ENCODE data around the gene VWA5B2. TPM values are rescaled to one million over a fixed set of nuclear protein-coding genes. Genes with fewer than 3 reads are reported as not detected.

VWA5B2 gene
- total and polyA plus RNA-seq, 11 donors = 0.11 TPM; not detected in 10

GRCh38 chr3:184284696-184285095 is 55.3 kb downstream of the VWA5B2 start:
- no peak overlapping the region for H3K27ac ChIP-seq
- intact Hi-C loops (cut with DNase I) = loop anchor here in 3 of 10 donors (10.0 kb wide), 1 partner anchor 390 kb away; no protein-coding TSS in a partner anchor
- DNase-seq (peak in 2 of 5 donors; percentile 48 to 54), ATAC-seq (peak; percentile 59 to 89 (median 82))
- TF ChIP-seq POLR2A (IDR thresholded peaks at IDR 0.05) = no peak
- TF ChIP-seq, protein P1, sequence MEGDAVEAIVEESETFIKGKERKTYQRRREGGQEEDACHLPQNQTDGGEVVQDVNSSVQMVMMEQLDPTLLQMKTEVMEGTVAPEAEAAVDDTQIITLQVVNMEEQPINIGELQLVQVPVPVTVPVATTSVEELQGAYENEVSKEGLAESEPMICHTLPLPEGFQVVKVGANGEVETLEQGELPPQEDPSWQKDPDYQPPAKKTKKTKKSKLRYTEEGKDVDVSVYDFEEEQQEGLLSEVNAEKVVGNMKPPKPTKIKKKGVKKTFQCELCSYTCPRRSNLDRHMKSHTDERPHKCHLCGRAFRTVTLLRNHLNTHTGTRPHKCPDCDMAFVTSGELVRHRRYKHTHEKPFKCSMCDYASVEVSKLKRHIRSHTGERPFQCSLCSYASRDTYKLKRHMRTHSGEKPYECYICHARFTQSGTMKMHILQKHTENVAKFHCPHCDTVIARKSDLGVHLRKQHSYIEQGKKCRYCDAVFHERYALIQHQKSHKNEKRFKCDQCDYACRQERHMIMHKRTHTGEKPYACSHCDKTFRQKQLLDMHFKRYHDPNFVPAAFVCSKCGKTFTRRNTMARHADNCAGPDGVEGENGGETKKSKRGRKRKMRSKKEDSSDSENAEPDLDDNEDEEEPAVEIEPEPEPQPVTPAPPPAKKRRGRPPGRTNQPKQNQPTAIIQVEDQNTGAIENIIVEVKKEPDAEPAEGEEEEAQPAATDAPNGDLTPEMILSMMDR (IDR thresholded peaks at IDR 0.05) = peak in 8 of 12 donors; percentile 18 to 51 (median 29)
- peaks cover 0 to 8% (median 0%) of the 10 kb centered on the region in 12 donors for H3K4me1 ChIP-seq
- 13 to 46% (median 21%) methylated on average over 3 to 4 of the region's 4 CpGs for WGBS, 4 donors
- no peaks in the 10 kb centered on the region for H3K36me3 ChIP-seq
- H3K4me3 ChIP-seq = no peak overlapping the region
- peaks cover 0 to 10% (median 3%) of the 10 kb centered on the region in 9 donors for H3K27me3 ChIP-seq
- H3K9me3 ChIP-seq = no peaks in the 10 kb centered on the region

DNA sequence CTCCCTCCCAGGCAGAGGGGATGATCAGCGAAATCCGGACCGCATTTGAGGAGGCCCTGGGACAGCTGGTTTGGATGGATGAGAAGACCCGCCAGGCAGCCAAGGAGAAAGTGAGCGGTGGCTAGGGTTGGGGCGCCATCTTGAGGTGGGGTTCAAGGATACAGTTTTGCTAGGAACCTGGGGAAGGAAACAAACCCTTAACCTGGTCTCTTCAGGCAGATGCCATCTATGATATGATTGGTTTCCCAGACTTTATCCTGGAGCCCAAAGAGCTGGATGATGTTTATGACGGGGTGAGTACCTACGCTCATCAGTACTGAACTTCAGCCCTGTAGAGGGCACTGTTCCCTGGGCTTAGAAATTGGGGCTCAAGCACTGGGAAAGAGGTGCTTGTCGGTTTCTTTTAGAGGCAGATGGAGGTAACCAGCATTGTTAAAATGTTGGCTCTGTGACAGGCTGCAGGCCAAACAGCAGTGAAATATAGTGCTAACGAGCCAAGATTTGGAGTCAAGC is 60.1 kb downstream of the VWA5B2 start:
- no peaks in the 10 kb centered on the region for H3K36me3 ChIP-seq
- no peak for TF ChIP-seq POLR2A (IDR thresholded peaks at IDR 0.05)
- TF ChIP-seq, protein P1 (IDR thresholded peaks at IDR 0.05) = peak in 11 of 12 donors; percentile 36 to 66 (median 53)
- peak; percentile 14 to 54 (median 47) for ATAC-seq
- H3K4me1 ChIP-seq = peaks cover 0 to 7% (median 0%) of the 10 kb centered on the region in 12 donors
- WGBS, 4 donors = 8 to 16% (median 10%) methylated on average over 10 of the region's 10 CpGs
- H3K27me3 ChIP-seq = peaks cover 0 to 10% (median 3%) of the 10 kb centered on the region in 9 donors
- intact Hi-C loops (cut with DNase I) = loop anchor here in 6 of 10 donors (1.0 to 10.0 kb wide), 3 partner anchors 394 to 395 kb away; no protein-coding TSS in a partner anchor
- no peak overlapping the region for H3K27ac ChIP-seq
- H3K4me3 ChIP-seq = no peak overlapping the region
- no peaks in the 10 kb centered on the region for H3K9me3 ChIP-seq
- DNase-seq = peak in 2 of 5 donors; percentile 40 to 44

GRCh38 chr3:184290331-184290730 is 60.9 kb downstream of the VWA5B2 start:
- Histone ChIP-seq H3K36me3 (no peaks in the 10 kb centered on the region), H3K27ac (no peak overlapping the region), H3K9me3 (no peaks in the 10 kb centered on the region), H3K27me3 (peaks cover 0 to 10% (median 3%) of the 10 kb centered on the region in 9 donors), H3K4me3 (no peak overlapping the region), H3K4me1 (no peaks in the 10 kb centered on the region)
- intact Hi-C loops (cut with DNase I) = loop anchor here in 4 of 10 donors (5.0 to 10.0 kb wide), 4 partner anchors 116 to 396 kb away; partner anchors contain the start of gene AP2M1 (in 1 of the 4)
- 81 to 89% (median 86%) methylated on average over 10 of the region's 10 CpGs for WGBS, 4 donors
- no peak for DNase-seq
- TF ChIP-seq, protein P1 (IDR thresholded peaks at IDR 0.05) = no peak
- TF ChIP-seq POLR2A (IDR thresholded peaks at IDR 0.05) = no peak
- ATAC-seq = no peak

- intact Hi-C loops (cut with DNase I) = loop anchor here in 4 of 10 donors (5.0 to 10.0 kb wide), 4 partner anchors 116 to 396 kb away; partner anchors contain the start of gene AP2M1 (in 1 of the 4)
These were observed 61.8 kb downstream of the VWA5B2 start for GRCh38 chr3:184291044-184291737.

More at GRCh38 chr3:184291044-184291737, 61.8 kb downstream of the VWA5B2 start:
- Histone ChIP-seq H3K36me3 (no peaks in the 10 kb centered on the region), H3K27ac (no peak overlapping the region), H3K4me3 (no peak overlapping the region), H3K4me1 (no peaks in the 10 kb centered on the region), H3K9me3 (no peaks in the 10 kb centered on the region), H3K27me3 (peaks cover 0 to 10% (median 3%) of the 10 kb centered on the region in 9 donors)
- WGBS, 4 donors = 87 to 91% (median 87%) methylated on average over 22 of the region's 22 CpGs
- no peak for TF ChIP-seq POLR2A (IDR thresholded peaks at IDR 0.05)
- TF ChIP-seq, protein P1 (IDR thresholded peaks at IDR 0.05) = no peak
- DNase-seq (no peak), ATAC-seq (no peak)
